ENCODE measurements around the gene IRF9. TPM values are rescaled to one million over a fixed set of nuclear protein-coding genes. Genes with fewer than 3 reads are reported as not detected.

The IRF9 gene
- total and polyA plus RNA-seq, 8 donors: 1.4 to 143 (median 78.2) TPM

DNA sequence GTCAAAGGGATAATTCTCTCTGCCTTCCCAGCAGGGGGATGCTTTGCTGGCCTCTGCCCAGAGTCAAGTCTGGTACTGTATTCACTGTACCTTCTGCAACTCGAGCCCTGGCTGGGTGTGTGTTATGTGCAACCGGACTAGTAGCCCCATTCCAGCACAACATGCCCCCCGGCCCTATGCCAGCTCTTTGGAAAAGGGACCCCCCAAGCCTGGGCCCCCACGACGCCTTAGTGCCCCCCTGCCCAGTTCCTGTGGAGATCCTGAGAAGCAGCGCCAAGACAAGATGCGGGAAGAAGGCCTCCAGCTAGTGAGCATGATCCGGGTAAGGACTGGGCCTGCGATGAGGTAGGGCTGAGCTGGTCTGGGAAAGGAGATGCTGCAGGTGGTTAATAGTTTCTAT is 10.5 kb upstream of the IRF9 start:
- Histone ChIP-seq H3K27ac (no peak overlapping the region), H3K27me3 (no peaks in the 10 kb centered on the region), H3K9me3 (no peaks in the 10 kb centered on the region), H3K4me3 (no peak overlapping the region), H3K4me1 (peaks cover 18 to 38% (median 31%) of the 10 kb centered on the region in 4 donors), H3K36me3 (peaks cover 31 to 72% (median 70%) of the 10 kb centered on the region in 4 donors)
- intact Hi-C loops (cut with DNase I; ENCODE audit: low total_unique reads): no loop called here
- WGBS, 5 donors: 89 to 94% (median 91%) methylated on average over 9 of the region's 9 CpGs
- TF ChIP-seq, protein P1, sequence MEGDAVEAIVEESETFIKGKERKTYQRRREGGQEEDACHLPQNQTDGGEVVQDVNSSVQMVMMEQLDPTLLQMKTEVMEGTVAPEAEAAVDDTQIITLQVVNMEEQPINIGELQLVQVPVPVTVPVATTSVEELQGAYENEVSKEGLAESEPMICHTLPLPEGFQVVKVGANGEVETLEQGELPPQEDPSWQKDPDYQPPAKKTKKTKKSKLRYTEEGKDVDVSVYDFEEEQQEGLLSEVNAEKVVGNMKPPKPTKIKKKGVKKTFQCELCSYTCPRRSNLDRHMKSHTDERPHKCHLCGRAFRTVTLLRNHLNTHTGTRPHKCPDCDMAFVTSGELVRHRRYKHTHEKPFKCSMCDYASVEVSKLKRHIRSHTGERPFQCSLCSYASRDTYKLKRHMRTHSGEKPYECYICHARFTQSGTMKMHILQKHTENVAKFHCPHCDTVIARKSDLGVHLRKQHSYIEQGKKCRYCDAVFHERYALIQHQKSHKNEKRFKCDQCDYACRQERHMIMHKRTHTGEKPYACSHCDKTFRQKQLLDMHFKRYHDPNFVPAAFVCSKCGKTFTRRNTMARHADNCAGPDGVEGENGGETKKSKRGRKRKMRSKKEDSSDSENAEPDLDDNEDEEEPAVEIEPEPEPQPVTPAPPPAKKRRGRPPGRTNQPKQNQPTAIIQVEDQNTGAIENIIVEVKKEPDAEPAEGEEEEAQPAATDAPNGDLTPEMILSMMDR (IDR thresholded peaks at IDR 0.05): no peak
- TF ChIP-seq EP300 (IDR thresholded peaks at IDR 0.05): no peak
- no peak for TF ChIP-seq POLR2A (IDR thresholded peaks at IDR 0.05)
- no peak for TF ChIP-seq POLR2AphosphoS5 (IDR thresholded peaks at IDR 0.05)
- DNase-seq: no peak

DNA sequence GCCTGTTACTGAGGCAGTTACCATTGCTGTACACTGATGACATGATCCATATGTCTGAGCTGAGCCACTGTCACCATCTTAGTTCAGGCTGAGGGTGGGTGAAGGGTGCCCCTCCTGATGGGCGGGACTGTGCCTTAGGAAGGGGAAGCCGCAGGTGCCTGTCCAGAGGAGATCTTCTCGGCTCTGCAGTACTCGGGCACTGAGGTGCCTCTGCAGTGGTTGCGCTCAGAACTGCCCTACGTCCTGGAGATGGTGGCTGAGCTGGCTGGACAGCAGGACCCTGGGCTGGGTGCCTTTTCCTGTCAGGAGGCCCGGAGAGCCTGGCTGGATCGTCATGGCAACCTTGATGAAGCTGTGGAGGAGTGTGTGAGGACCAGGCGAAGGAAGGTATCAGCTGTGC is 10.1 kb upstream of the IRF9 start:
- 85 to 91% (median 90%) methylated on average over 8 to 9 of the region's 9 CpGs for WGBS, 5 donors
- Histone ChIP-seq H3K4me1 (peaks cover 14 to 33% (median 27%) of the 10 kb centered on the region in 4 donors), H3K9me3 (no peaks in the 10 kb centered on the region), H3K4me3 (no peak overlapping the region), H3K36me3 (peaks cover 36 to 77% (median 74%) of the 10 kb centered on the region in 4 donors), H3K27ac (no peak overlapping the region), H3K27me3 (no peaks in the 10 kb centered on the region)
- TF ChIP-seq POLR2A (IDR thresholded peaks at IDR 0.05): no peak
- TF ChIP-seq POLR2AphosphoS5 (IDR thresholded peaks at IDR 0.05): no peak
- TF ChIP-seq, protein P1 (IDR thresholded peaks at IDR 0.05): no peak
- no peak for TF ChIP-seq EP300 (IDR thresholded peaks at IDR 0.05)
- intact Hi-C loops (cut with DNase I; ENCODE audit: low total_unique reads): no loop called here
- no peak for DNase-seq

DNA sequence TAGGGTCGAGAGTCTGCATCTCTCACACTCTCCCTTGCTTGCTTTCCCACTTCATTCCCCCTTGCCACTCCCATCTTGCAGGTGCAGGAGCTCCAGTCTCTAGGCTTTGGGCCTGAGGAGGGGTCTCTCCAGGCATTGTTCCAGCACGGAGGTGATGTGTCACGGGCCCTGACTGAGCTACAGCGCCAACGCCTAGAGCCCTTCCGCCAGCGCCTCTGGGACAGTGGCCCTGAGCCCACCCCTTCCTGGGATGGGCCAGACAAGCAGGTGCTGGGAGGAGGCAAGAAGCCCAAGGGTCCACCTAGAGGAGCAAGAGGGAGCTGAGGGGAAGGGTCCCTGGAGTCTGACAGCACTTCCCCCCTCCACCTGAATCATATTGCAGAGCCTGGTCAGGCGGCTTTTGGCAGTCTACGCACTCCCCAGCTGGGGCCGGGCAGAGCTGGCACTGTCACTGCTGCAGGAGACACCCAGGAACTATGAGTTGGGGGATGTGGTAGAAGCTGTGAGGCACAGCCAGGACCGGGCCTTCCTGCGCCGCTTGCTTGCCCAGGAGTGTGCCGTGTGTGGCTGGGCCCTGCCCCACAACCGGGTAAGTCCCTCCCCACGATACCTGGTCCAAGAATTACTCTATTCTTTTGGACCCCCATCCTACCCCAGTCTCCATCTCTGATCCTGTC is 9.5 kb upstream of the IRF9 start:
- Histone ChIP-seq H3K4me1 (peaks cover 11 to 31% (median 23%) of the 10 kb centered on the region in 4 donors), H3K9me3 (no peaks in the 10 kb centered on the region), H3K36me3 (peaks cover 40 to 82% (median 79%) of the 10 kb centered on the region in 4 donors), H3K27ac (no peak overlapping the region), H3K4me3 (no peak overlapping the region), H3K27me3 (no peaks in the 10 kb centered on the region)
- WGBS, 5 donors: 92 to 96% (median 94%) methylated on average over 15 to 16 of the region's 16 CpGs
- no peak for DNase-seq
- intact Hi-C loops (cut with DNase I; ENCODE audit: low total_unique reads): no loop called here
- TF ChIP-seq EP300 (IDR thresholded peaks at IDR 0.05) (no peak), POLR2A (IDR thresholded peaks at IDR 0.05) (no peak), POLR2AphosphoS5 (IDR thresholded peaks at IDR 0.05) (no peak)
- TF ChIP-seq, protein P1 (IDR thresholded peaks at IDR 0.05): no peak

- intact Hi-C loops (cut with DNase I; ENCODE audit: low total_unique reads): no loop called here
- Histone ChIP-seq H3K27ac (no peak overlapping the region), H3K4me1 (peaks cover 0 to 9% (median 2%) of the 10 kb centered on the region in 4 donors), H3K9me3 (no peaks in the 10 kb centered on the region), H3K27me3 (no peaks in the 10 kb centered on the region), H3K36me3 (peaks cover 57 to 98% (median 94%) of the 10 kb centered on the region in 4 donors), H3K4me3 (no peak overlapping the region)
- 94 to 99% (median 95%) methylated on average over 9 to 10 of the region's 10 CpGs for WGBS, 5 donors
- DNase-seq: no peak
- TF ChIP-seq POLR2AphosphoS5 (IDR thresholded peaks at IDR 0.05) (no peak), EP300 (IDR thresholded peaks at IDR 0.05) (no peak), POLR2A (IDR thresholded peaks at IDR 0.05) (no peak)
- TF ChIP-seq, protein P1 (IDR thresholded peaks at IDR 0.05): no peak
Measured at GRCh38 chr14:24155100-24155499, 6.0 kb upstream of the IRF9 start.

Data from stomach (tissue), 9 donors.